H1 (cell line): Measurements from ENCODE around the gene ORAI3. TPM values are rescaled to one million over a fixed set of nuclear protein-coding genes. Genes with fewer than 3 reads are reported as not detected.

Experiments
- CTCF ChIA-PET: fragments of 300-600 bp; sonication (Branson Sonifier 250); formaldehyde crosslinking; loops from one replicate; lab custom pipeline; 2021; ENCODE audit not compliant: partially characterized antibody; lab: Charles Lee
- POLR2A ChIA-PET: fragments of 300-600 bp; sonication (Branson Sonifier 250); formaldehyde crosslinking; loops from one replicate; lab custom pipeline; 2021; ENCODE audit warnings: inconsistent platforms; ENCODE audit not compliant: partially characterized antibody; lab: Charles Lee
- DNase-seq, 2 experiments: peaks; one replicate each; pipeline versions ENCODE4 v3.0.0 to v3.0.0-alpha.2; 2010 to 2022; ENCODE audit warnings: low spot score in 2 of 2, low read depth in 1 of 2, mixed read lengths in 1 of 2
- FAIRE-seq: peaks from 2 replicates; lab custom pipeline; 2011; peaks lifted over from hg19 to GRCh38; lab: Jason Lieb, UNC
- H2AFZ ChIP-seq: 2 replicates; pipeline ENCODE4 v1.8.1; 2012; ENCODE audit warnings: low read length, inconsistent platforms
- H2AK5ac ChIP-seq: 2 replicates; pipeline ENCODE4 v1.6.1; 2013; ENCODE audit warnings: low read depth, low read length
- H2BK120ac ChIP-seq: replicated peaks from 2 replicates; pipeline ENCODE3; 2013; ENCODE audit warnings: low read depth, low read length, inconsistent platforms
- H2BK12ac ChIP-seq: 2 replicates; pipeline ENCODE4 v1.6.1; 2013; ENCODE audit warnings: low read depth, low read length
- H2BK15ac ChIP-seq: 2 replicates; pipeline ENCODE4 v1.6.1; 2013; ENCODE audit warnings: low read length
- H2BK20ac ChIP-seq: 2 replicates; pipeline ENCODE4 v1.6.1; 2013; ENCODE audit warnings: low read length
- H2BK5ac ChIP-seq: 2 replicates; pipeline ENCODE4 v1.6.1; 2013; ENCODE audit warnings: low read depth, low read length
- H3K14ac ChIP-seq: 2 replicates; pipeline ENCODE4 v1.6.1; 2013; ENCODE audit warnings: inconsistent platforms; ENCODE audit not compliant: insufficient read length
- H3K18ac ChIP-seq: 2 replicates; pipeline ENCODE4 v1.6.1; 2013; ENCODE audit warnings: low read length; ENCODE audit errors: extremely low read depth
- H3K23ac ChIP-seq: 2 replicates; pipeline ENCODE4 v1.6.1; 2013; ENCODE audit warnings: inconsistent platforms; ENCODE audit not compliant: insufficient read length
- H3K23me2 ChIP-seq: 2 replicates; pipeline ENCODE4 v1.6.1; 2013; ENCODE audit warnings: low read depth, low read length
- H3K27ac ChIP-seq: 2 replicates; pipeline ENCODE4 v1.6.1; 2011; ENCODE audit warnings: low read depth, low read length, inconsistent platforms
- H3K27me3 ChIP-seq, 4 experiments: replicated peaks in 1 of 4; 1 replicate in 1 of 4; 2 replicates in 3 of 4; pipeline versions ENCODE4 v1.6.1 to v1.8.1; 2011 to 2013; ENCODE audit warnings: low read length in 3 of 4, mild to moderate bottlenecking in 3 of 4, inconsistent platforms in 2 of 4, mixed read lengths in 2 of 4, moderate library complexity in 1 of 4; ENCODE audit not compliant: control insufficient read depth in 3 of 4, insufficient read depth in 3 of 4; ENCODE audit errors: extremely low read depth in 1 of 4
- H3K36me3 ChIP-seq, 4 experiments: 2 replicates each; pipeline versions ENCODE4 v1.6.1 to v1.8.1; 2011 to 2013; ENCODE audit warnings: mild to moderate bottlenecking in 4 of 4, low read length in 3 of 4, moderate library complexity in 2 of 4, control low read depth in 1 of 4, inconsistent platforms in 1 of 4; ENCODE audit not compliant: insufficient read depth in 4 of 4, control insufficient read depth in 2 of 4
- H3K4ac ChIP-seq: replicated peaks from 2 replicates; pipeline ENCODE3; 2013; ENCODE audit warnings: low read length, low read depth, mixed read lengths, inconsistent platforms; ENCODE audit not compliant: insufficient read length
- H3K4me1 ChIP-seq, 4 experiments: replicated peaks in 1 of 4; 1 replicate in 1 of 4; 2 replicates in 3 of 4; pipeline versions ENCODE4 v1.6.1 to v1.8.1; 2011 to 2013; ENCODE audit warnings: low read length in 3 of 4, inconsistent platforms in 2 of 4, mixed read lengths in 1 of 4; ENCODE audit not compliant: insufficient read depth in 4 of 4, control insufficient read depth in 3 of 4
- H3K4me2 ChIP-seq, 2 experiments: 2 replicates each; pipeline versions ENCODE4 v1.6.1 to v1.8.1; 2011 to 2013; ENCODE audit warnings: low read depth in 2 of 2, low read length in 2 of 2, control low read depth in 1 of 2, inconsistent platforms in 1 of 2, mild to moderate bottlenecking in 1 of 2; ENCODE audit not compliant: insufficient read depth in 1 of 2
- H3K4me3 ChIP-seq, 4 experiments: fragments of 200-600, 300-600 bp in 1 of 4; sonication (generic), shearing (Covaris generic), sonication (Bioruptor Twin) in 1 of 4; 2 replicates each; pipeline versions ENCODE4 v1.5.1 to v1.8.1; 2011 to 2016; ENCODE audit warnings: low read length in 4 of 4, low read depth in 3 of 4, control low read depth in 2 of 4, inconsistent platforms in 2 of 4, mild to moderate bottlenecking in 2 of 4, mixed read lengths in 1 of 4, moderate library complexity in 1 of 4; ENCODE audit not compliant: insufficient read depth in 2 of 4; ENCODE audit errors: extremely low read depth in 1 of 4
- H3K56ac ChIP-seq: replicated peaks from 2 replicates; pipeline ENCODE3; 2013; ENCODE audit warnings: low read depth, mild to moderate bottlenecking, mixed read lengths, low read length, inconsistent platforms; ENCODE audit not compliant: insufficient read length
- H3K79me1 ChIP-seq: 2 replicates; pipeline ENCODE4 v1.6.1; 2013; ENCODE audit warnings: low read depth, low read length, control low read depth
- H3K79me2 ChIP-seq, 2 experiments: 2 replicates each; pipeline versions ENCODE4 v1.6.1 to v1.8.1; 2012 to 2013; ENCODE audit warnings: low read length in 2 of 2, mild to moderate bottlenecking in 2 of 2, inconsistent platforms in 1 of 2; ENCODE audit not compliant: insufficient read depth in 2 of 2, control insufficient read depth in 1 of 2
- H3K9ac ChIP-seq, 4 experiments: replicated peaks in 1 of 4; 1 replicate in 1 of 4; 2 replicates in 3 of 4; pipeline versions ENCODE4 v1.6.1 to v1.8.1; 2011 to 2013; ENCODE audit warnings: low read depth in 3 of 4, low read length in 3 of 4, control low read depth in 2 of 4, mild to moderate bottlenecking in 2 of 4, moderate library complexity in 2 of 4, inconsistent platforms in 1 of 4; ENCODE audit errors: extremely low read depth in 1 of 4
- H3K9me3 ChIP-seq, 2 experiments: 2 replicates each; pipeline versions ENCODE4 v1.6.1 to v1.8.1; 2012 to 2013; ENCODE audit warnings: mild to moderate bottlenecking in 2 of 2, moderate library complexity in 2 of 2, control low read depth in 1 of 2, inconsistent platforms in 1 of 2, low read depth in 1 of 2, low read length in 1 of 2, mixed read lengths in 1 of 2; ENCODE audit not compliant: insufficient read depth in 2 of 2
- H4K20me1 ChIP-seq, 2 experiments: replicated peaks in 1 of 2; 2 replicates each; pipeline versions ENCODE3 to v1.8.1; 2011 to 2013; ENCODE audit warnings: inconsistent platforms in 2 of 2, low read length in 2 of 2, mild to moderate bottlenecking in 1 of 2; ENCODE audit not compliant: insufficient read depth in 2 of 2, control insufficient read depth in 1 of 2
- H4K5ac ChIP-seq: 2 replicates; pipeline ENCODE4 v1.6.1; 2013; ENCODE audit warnings: low read length, low read depth, mixed read lengths, inconsistent platforms; ENCODE audit not compliant: insufficient read length
- H4K8ac ChIP-seq: 2 replicates; pipeline ENCODE4 v1.8.0; 2013; ENCODE audit warnings: mild to moderate bottlenecking, moderate library complexity, low read length, inconsistent platforms; ENCODE audit not compliant: insufficient read depth; ENCODE audit errors: extremely low read depth
- H4K91ac ChIP-seq: replicated peaks from 2 replicates; pipeline ENCODE3; 2013; ENCODE audit warnings: low read length, mixed read lengths, inconsistent platforms; ENCODE audit not compliant: insufficient read length
- CBX5 ChIP-seq: fragments of 300-800, 300-1000 bp; sonication (generic); IDR thresholded peaks from 2 replicates; pipeline ENCODE4 v1.7.1; 2016; ENCODE audit warnings: antibody characterized with exemption, low read length, low read depth
- CEBPB ChIP-seq: IDR thresholded peaks from 2 replicates; pipeline ENCODE4 v1.6.1; 2012; ENCODE audit warnings: low read depth, low read length
- EGR1 ChIP-seq: IDR thresholded peaks from 2 replicates; pipeline ENCODE4 v1.6.1; 2011; ENCODE audit warnings: low read depth, low read length, borderline replicate concordance
- EP300 ChIP-seq, 2 experiments: IDR thresholded peaks; 1 replicate in 1 of 2; 2 replicates in 1 of 2; pipeline ENCODE4 v1.6.1; 2011 to 2012; ENCODE audit warnings: low read depth in 2 of 2, low read length in 2 of 2, mild to moderate bottlenecking in 2 of 2, borderline replicate concordance in 1 of 2, inconsistent platforms in 1 of 2, moderate library complexity in 1 of 2
- HDAC2 ChIP-seq, 2 experiments: fragments of 300-600 bp in 1 of 2; sonication (generic) in 1 of 2; IDR thresholded peaks; 2 replicates each; pipeline ENCODE4 v1.6.1; 2011 to 2012; ENCODE audit warnings: low read depth in 2 of 2, low read length in 2 of 2, mild to moderate bottlenecking in 2 of 2, moderate library complexity in 2 of 2, borderline replicate concordance in 1 of 2, inconsistent platforms in 1 of 2
- MAFK ChIP-seq: IDR thresholded peaks from 2 replicates; pipeline ENCODE4 v1.6.1; 2012; ENCODE audit warnings: low read depth, mild to moderate bottlenecking, improper control_type of control experiment, low read length
- TAF7 ChIP-seq: optimal IDR thresholded peaks from 2 replicates; pipeline ENCODE3; 2011; ENCODE audit warnings: low read depth, mild to moderate bottlenecking, inconsistent platforms, low read length, moderate library complexity, borderline replicate concordance
- TCF12 ChIP-seq: IDR thresholded peaks from 2 replicates; pipeline ENCODE4 v1.6.1; 2011; ENCODE audit warnings: low read depth, mild to moderate bottlenecking, low read length
- WGBS, 2 experiments: shearing (Covaris generic) in 1 of 2; methylation state at CpG; one replicate each; pipeline versions ENCODE4 v1.1.6 to v1.1.7; 2013 to 2015; ENCODE audit warnings: low lambda C conversion rate in 2 of 2, mixed read lengths in 2 of 2, inconsistent platforms in 1 of 2, low coverage in 1 of 2, missing lambda C conversion rate in 1 of 2; ENCODE audit not compliant: insufficient replicate concordance in 2 of 2, insufficient coverage in 1 of 2, insufficient read length in 1 of 2; ENCODE audit errors: extremely low coverage in 1 of 2, missing lambda C conversion rate in 1 of 2; 5-methylcytosine and 5-hydroxymethylcytosine counted together
- polyA plus RNA-seq, 7 experiments: library from polyadenylated mRNA; depleted of rRNA in 3 of 7; stranded (reverse) in 5 of 7; unstranded in 2 of 7; fragments of >200 nt in 5 of 7; fragments of 200-250 nt in 2 of 7; gene quantifications; 1 replicate in 5 of 7; 2 replicates in 1 of 7; 4 replicates in 1 of 7; pipeline versions ENCODE4 v1.2.1 to v1.2.3, GENCODE V29; 2011 to 2013; ENCODE audit warnings: missing spikeins in 2 of 7, mixed read lengths in 2 of 7
- total RNA-seq: library from RNA; stranded (reverse); fragmentation: NEBNext Ultra II Directional; extraction: Animal tissue kit (Norgen Biotek cat#: 25700); gene quantifications from 2 replicates; pipeline ENCODE4 v1.2.1, GENCODE V29; 2021
- TF ChIP-seq, protein P1 (sequence below), 3 experiments: IDR thresholded peaks; 1 replicate in 2 of 3; 2 replicates in 1 of 3; pipeline versions ENCODE4 v1.5.1 to v1.6.1; 2011; ENCODE audit warnings: low read length in 3 of 3, mild to moderate bottlenecking in 3 of 3, inconsistent platforms in 2 of 3, low read depth in 1 of 3, moderate library complexity in 1 of 3; ENCODE audit not compliant: insufficient read depth in 1 of 3; ENCODE audit errors: control extremely low read depth in 1 of 3

Gene ORAI3
- total and polyA plus RNA-seq, 2 of the 8 experiments (the other 6 are each of a cell fraction or from before 2014, with no cell fraction given) = 8.7 to 24.5 TPM

GRCh38 chr16:30991052-30991451 is 42.2 kb downstream of the ORAI3 start:
- Histone ChIP-seq H3K18ac (no peak overlapping the region), H3K9me3 (no peaks in the 10 kb centered on the region), H3K4me1 (peaks cover 0 to under 1% (median 0%) of the 10 kb centered on the region in 4 experiments; a peak in 2 of 7 replicates), H3K4me3 (no peak overlapping the region), H3K14ac (no peak overlapping the region), H4K8ac (no peak overlapping the region), H2AFZ (no peak overlapping the region), H3K27me3 (no peaks in the 10 kb centered on the region; a peak in 1 of 7 replicates), H2BK20ac (no peak overlapping the region), H2BK5ac (no peak overlapping the region), H3K36me3 (no peaks in the 10 kb centered on the region), H3K4ac (no peak overlapping the region), H2AK5ac (no peak overlapping the region), H3K4me2 (no peak overlapping the region), H4K5ac (no peak overlapping the region), H3K23ac (no peak overlapping the region), H2BK15ac (no peak overlapping the region), H3K27ac (no peak overlapping the region), H3K9ac (no peak overlapping the region), H3K79me2 (no peaks in the 10 kb centered on the region), H3K23me2 (no peaks in the 10 kb centered on the region), H4K91ac (no peak overlapping the region), H3K56ac (no peak overlapping the region), H4K20me1 (peaks cover 0 to 3% of the 10 kb centered on the region in 2 experiments), H2BK120ac (no peak overlapping the region), H2BK12ac (no peak overlapping the region), H3K79me1 (no peaks in the 10 kb centered on the region)
- POLR2A ChIA-PET = interaction anchor here (1.0 kb wide), 1 partner anchor 174 kb away, joined by 3 read pairs; no protein-coding TSS in a partner anchor
- CTCF ChIA-PET = interaction anchor here (1.5 kb wide), 1 partner anchor 51 kb away, joined by 4 read pairs; no protein-coding TSS in a partner anchor
- FAIRE-seq = no peak
- WGBS, 2 experiments = 86% methylated on average over 8 of the region's 8 CpGs; no CpG with 5 or more reads in 1 of the 2 experiments
- DNase-seq = no peak
- no peak for TF ChIP-seq TAF7
- TF ChIP-seq CBX5 = no peak
- TF ChIP-seq HDAC2 (IDR thresholded peaks at IDR 0.05; ENCODE audit: borderline replicate concordance in 1 of 2, low read depth in 2 of 2, low read length in 2 of 2) = no peak
- no peak for TF ChIP-seq TCF12
- no peak for TF ChIP-seq EP300 (IDR thresholded peaks at IDR 0.05; ENCODE audit: borderline replicate concordance in 1 of 2, low read depth in 2 of 2, low read length in 2 of 2)
- no peak for TF ChIP-seq EGR1
- TF ChIP-seq CEBPB = no peak
- TF ChIP-seq, protein P1, sequence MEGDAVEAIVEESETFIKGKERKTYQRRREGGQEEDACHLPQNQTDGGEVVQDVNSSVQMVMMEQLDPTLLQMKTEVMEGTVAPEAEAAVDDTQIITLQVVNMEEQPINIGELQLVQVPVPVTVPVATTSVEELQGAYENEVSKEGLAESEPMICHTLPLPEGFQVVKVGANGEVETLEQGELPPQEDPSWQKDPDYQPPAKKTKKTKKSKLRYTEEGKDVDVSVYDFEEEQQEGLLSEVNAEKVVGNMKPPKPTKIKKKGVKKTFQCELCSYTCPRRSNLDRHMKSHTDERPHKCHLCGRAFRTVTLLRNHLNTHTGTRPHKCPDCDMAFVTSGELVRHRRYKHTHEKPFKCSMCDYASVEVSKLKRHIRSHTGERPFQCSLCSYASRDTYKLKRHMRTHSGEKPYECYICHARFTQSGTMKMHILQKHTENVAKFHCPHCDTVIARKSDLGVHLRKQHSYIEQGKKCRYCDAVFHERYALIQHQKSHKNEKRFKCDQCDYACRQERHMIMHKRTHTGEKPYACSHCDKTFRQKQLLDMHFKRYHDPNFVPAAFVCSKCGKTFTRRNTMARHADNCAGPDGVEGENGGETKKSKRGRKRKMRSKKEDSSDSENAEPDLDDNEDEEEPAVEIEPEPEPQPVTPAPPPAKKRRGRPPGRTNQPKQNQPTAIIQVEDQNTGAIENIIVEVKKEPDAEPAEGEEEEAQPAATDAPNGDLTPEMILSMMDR (IDR thresholded peaks at IDR 0.05; ENCODE audit: control extremely low read depth in 1 of 3, insufficient read depth in 1 of 3, low read depth in 1 of 3, low read length in 3 of 3) = no peak
- no peak for TF ChIP-seq MAFK
